Right renal cortex interstitium (tissue), 3 donors: ENCODE results near the gene SPRTN. TPM values are rescaled to one million over a fixed set of nuclear protein-coding genes. Genes with fewer than 3 reads are reported as not detected.

ENCODE experiments used
- DNase-seq, 3 donors: peaks; one replicate each; pipeline ENCODE4 v3.0.0-alpha.2; 2013; ENCODE audit warnings: low read depth in 3 of 3, low spot score in 2 of 3
- polyA plus RNA-seq, 3 donors: library from polyadenylated mRNA; unstranded; fragments of 120-200 nt; gene quantifications; one replicate each; pipeline ENCODE4 v1.2.1, GENCODE V29; 2013; ENCODE audit not compliant: insufficient read length in 3 of 3

The SPRTN gene
- polyA plus RNA-seq, 3 donors, result 13.3 to 15.1 (median 14.2) TPM

- DNase-seq, result no peak
Measured at GRCh38 chr1:231404318-231404717, 66.2 kb downstream of the SPRTN start.

Other genes starting within 250 kb of the SPRTN start
- under 1 TPM; 0.07 to 0.11 (median 0.08) TPM for gene TRIM67, start 176.2 kb upstream of the SPRTN start, polyA plus RNA-seq
- 10 to 100 TPM; 63.4 to 67.1 (median 65.9) TPM for gene GNPAT, start 97.1 kb upstream of the SPRTN start, polyA plus RNA-seq
- gene EXOC8, start 441 bp upstream of the SPRTN start, polyA plus RNA-seq, result 10 to 100 TPM; 10.6 to 11.9 (median 11.8) TPM
- gene EGLN1, start 84.0 kb downstream of the SPRTN start, polyA plus RNA-seq, result 10 to 100 TPM; 43.8 to 46.2 (median 46.0) TPM
- gene TSNAX, start 190.4 kb downstream of the SPRTN start, polyA plus RNA-seq, result 10 to 100 TPM; 62.6 to 69.1 (median 68.0) TPM